HG02571 (cell line): ENCODE data around the gene ARHGDIA.

ENCODE experiments used
- ATAC-seq: cut with Tn5 transposase; IDR thresholded peaks from one replicate; pipeline ENCODE4 v1.9.1; 2021; ENCODE audit warnings: mild to moderate bottlenecking, moderate library complexity; ENCODE audit not compliant: unreplicated experiment

The ARHGDIA gene

GRCh38 chr17:81865733-81866439 lies 5.3 kb downstream of the ARHGDIA start:
- no peak for ATAC-seq

- no peak for ATAC-seq
Observed at GRCh38 chr17:81865358-81865732, 5.8 kb downstream of the ARHGDIA start.

- no peak for ATAC-seq
Observed at GRCh38 chr17:81863833-81864768, 7.0 kb downstream of the ARHGDIA start.

- no peak for ATAC-seq
Observed at GRCh38 chr17:81863123-81863675, 7.9 kb downstream of the ARHGDIA start.

GRCh38 chr17:81860756-81861568 lies 10.2 kb downstream of the ARHGDIA start:
- ATAC-seq, result peak; percentile 75

- peak; percentile 69 for ATAC-seq
Observed at GRCh38 chr17:81859906-81860755, 11.0 kb downstream of the ARHGDIA start, which contains the start of gene P4HB. Gene P4HB, minus strand, starts transcription at chr17:81860535. Its CDS starts 64 bp downstream, at chr17:81860471.

- ATAC-seq, result no peak
Observed at GRCh38 chr17:81858967-81859905, 11.9 kb downstream of the ARHGDIA start.

- no peak for ATAC-seq
Observed at GRCh38 chr17:81858170-81858966, 12.8 kb downstream of the ARHGDIA start.

- ATAC-seq, result no peak
Observed at GRCh38 chr17:81854974-81855774, 16.0 kb downstream of the ARHGDIA start.

GRCh38 chr17:81852237-81852636 lies 18.9 kb downstream of the ARHGDIA start:
- no peak for ATAC-seq

GRCh38 chr17:81851423-81851822 lies 19.7 kb downstream of the ARHGDIA start:
- ATAC-seq, result no peak

- no peak for ATAC-seq
Observed at GRCh38 chr17:81849457-81849856, 21.7 kb downstream of the ARHGDIA start.

GRCh38 chr17:81846743-81847689 lies 24.1 kb downstream of the ARHGDIA start:
- ATAC-seq, result no peak

- ATAC-seq, result no peak
Observed at GRCh38 chr17:81845881-81846742, 25.0 kb downstream of the ARHGDIA start.

- ATAC-seq, result no peak
Observed at GRCh38 chr17:81845361-81845760, 25.8 kb downstream of the ARHGDIA start.
